NCI-H2227 (cell line): Measurements from ENCODE around the gene COL9A3.

Experiments
- DNase-seq: peaks from one replicate; lab custom pipeline; 2025; ENCODE audit not compliant: unreplicated experiment; lab: John Stamatoyannopoulos, UW

The COL9A3 gene

GRCh38 chr20:62796699-62797491 lies 20.0 kb upstream of the COL9A3 start:
- no peak for DNase-seq

DNA sequence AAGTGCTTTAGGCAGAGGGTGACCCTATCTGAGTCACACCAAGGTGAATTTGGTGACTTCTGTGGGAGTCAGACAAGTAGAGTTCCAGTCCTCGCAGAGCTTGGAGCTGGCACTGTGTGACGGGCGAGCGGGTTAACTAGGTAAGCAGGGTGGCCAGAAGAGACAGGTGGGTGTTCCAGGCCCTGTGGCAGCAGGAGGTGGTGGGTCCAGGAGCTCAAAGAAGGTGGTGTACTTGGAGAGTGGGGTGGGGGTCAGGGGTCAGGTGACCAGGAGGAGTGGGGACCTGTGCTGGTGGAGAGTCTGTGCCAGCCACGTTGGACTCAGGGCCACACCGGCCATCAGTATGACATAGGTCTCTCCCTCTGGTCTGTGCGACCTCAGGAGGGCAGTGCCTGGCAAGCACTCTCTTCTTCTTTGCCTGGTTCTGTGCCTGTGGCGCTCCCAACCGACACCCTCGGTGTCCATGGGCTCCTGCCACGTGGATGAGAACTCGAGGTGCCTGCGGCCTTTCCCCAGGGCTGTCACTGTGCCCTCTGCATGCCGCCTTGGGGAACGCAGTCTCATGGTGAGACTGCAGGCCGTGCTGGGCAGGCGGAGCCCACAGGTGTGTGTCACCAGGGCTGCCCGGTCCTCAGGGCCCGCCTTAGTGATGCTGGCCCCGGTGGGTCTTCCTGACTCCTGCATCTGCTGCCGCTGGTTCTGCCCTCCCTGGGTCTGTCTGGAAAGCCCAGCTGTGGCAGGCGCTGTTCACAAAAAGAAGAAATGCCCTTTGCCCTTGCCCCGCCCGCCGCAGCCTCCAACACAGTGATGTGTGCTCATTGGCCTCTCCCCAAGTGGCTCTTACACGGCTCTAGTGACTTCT lies 18.9 kb upstream of the COL9A3 start:
- DNase-seq, result no peak

GRCh38 chr20:62799036-62799435 lies 17.8 kb upstream of the COL9A3 start:
- no peak for DNase-seq

DNA sequence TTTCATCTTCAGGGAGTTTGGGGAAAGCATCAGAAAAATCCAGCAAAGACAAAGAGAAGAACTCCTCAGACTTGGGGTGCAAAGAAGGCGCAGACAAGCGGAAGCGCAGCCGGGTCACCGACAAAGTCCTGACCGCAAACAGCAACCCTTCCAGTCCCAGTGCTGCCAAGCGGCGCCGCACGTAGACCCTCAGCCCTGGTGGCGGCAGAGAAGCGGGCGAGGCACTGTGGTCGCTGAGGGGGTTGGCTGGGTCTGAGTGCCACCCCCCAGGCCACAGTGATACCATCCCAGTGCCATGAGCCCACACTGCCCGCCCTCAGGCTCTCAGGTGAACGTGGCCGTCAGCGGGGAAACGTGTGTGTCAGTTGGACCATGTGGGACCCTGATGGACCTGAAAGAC lies 17.4 kb upstream of the COL9A3 start:
- DNase-seq, result no peak

GRCh38 chr20:62799873-62800272 lies 17.0 kb upstream of the COL9A3 start:
- no peak for DNase-seq

DNA sequence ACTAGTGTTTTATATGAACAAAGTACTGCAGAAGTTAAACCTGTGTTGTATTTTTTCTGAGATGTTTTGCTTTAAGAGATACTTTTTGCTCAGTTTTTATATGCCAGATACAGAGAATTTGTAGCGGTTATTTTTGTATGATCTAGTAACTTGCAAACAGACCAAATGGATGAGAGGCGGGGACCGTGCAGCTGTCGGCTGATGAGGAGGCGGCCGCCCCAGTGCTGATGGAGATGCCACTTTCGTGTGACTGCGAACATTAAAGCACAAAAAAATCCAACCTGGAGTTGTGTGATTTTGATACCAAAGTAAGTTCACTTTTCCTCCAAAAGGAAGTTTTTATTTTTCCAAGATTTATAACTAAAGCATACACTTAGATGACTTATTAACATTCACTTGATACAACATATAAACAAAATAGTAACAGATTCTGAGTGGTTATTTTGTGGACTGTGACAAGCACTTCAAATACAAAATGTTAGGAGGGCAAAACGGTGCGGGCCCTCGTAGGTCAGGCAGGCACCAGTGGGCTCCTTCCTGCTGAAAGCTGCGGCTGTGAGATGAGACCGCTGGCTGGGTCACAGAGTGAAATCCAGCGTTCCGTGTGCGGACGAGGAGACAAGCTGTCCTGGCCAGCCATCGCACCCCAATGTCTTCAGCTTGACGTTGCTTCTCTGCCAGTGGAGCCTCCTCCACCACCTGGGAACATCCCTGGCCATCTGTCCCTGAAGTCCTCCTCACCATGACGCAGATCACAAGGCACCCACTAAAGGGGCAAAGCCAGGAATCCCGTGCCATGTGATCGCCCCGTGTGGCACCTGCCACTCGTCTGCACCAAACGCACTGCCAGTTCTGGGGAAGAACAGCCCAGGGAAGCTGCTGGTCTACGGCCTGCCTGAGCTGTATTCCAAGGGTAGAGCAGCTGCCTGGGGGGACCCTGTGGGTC lies 16.3 kb upstream of the COL9A3 start:
- no peak for DNase-seq

DNA sequence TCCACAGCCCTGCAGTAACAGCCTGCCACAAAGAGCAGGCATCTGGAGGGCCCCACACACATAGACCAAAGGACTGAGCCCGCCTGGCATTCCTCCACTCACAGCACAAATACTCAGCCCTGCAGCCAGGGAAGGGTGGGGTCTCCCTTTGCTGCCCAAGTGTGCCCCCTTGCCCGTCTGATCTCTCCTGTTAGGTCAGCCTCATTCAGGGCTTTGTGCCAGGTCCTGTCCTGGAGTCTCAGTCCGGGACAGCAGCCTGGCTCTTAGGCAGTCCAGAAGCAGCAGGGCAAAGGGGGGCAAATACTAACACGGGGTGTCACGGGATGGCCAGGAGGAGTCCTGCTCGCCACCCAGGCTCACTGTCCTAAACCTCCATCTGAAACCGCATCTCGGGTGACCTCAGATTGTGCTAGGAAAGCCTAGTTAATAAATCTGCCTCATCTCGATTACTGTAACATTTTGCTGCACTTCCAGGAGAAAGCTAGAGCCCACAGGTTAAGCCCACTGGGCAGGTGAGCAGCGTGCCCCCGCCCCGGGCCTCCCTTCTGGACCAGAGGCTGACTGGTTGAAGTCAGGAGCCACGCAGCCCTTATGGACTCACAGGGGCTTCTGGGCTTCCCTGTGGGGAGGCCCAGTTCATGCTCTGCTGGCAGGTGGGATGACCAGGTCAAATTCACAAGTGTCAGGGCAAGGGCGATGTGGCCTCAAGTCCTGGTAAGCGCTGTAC lies 15.4 kb upstream of the COL9A3 start:
- DNase-seq, result no peak

DNA sequence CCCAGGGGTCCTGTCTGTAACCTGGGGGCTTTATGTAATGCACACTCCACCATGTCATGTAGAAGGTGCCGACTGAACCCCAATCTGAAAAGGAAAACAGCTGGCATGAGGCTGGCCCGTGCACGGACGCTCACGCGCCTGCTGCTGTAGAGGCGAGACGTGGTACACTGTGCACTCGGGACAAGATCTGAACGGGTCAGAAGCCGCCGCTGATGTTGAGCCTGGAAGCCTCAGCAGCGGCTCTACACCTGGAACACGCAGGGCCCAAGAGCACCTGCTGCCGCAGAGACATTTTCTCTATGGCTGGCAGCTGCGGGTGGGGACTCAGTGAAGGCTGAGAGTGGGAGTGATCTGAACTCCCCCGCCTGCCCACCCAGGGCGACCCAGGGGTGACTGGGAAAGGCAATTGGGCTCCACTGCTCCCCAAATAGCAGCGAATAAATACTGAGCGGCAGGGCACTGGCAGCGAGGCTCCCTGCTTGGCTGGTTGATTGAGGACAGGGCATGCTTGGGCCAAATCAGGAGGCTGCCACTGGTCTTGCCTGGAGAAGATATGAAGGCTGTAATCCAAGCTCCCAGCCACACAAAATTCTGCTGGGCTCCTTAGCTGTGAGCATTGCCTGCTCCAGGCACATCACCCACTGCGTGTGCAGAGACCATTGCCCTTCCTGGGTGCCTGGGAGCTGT lies 14.7 kb upstream of the COL9A3 start:
- DNase-seq, result no peak

GRCh38 chr20:62804021-62804626 lies 12.7 kb upstream of the COL9A3 start:
- peak; percentile 68 for DNase-seq

DNA sequence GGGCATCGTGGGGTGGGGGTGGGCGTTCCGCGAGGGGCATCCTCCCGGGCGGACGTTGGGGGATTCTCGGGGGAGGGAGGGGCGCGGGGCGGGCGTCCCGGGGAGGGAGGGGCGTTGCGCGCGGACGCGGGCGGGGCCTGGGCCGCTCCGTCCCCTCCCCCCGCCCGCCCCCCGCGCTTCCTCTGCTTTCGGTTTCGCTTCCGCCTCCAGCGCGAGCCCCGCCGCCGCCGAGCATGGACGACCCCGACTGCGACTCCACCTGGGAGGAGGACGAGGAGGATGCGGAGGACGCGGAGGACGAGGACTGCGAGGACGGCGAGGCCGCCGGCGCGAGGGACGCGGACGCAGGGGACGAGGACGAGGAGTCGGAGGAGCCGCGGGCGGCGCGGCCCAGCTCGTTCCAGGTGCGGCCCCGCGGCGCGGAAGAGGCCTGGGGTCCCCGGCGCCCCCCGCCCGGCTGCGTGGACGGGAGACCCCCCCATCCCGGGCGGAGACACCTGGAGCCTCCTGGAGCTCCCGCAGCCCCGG lies 12.2 kb upstream of the COL9A3 start, which contains the start of gene OGFR:
Gene OGFR (plus strand): TSS at position 209 of the 528 bp plus-strand sequence. CDS start 25 bp downstream, at position 234.
- DNase-seq, result peak; percentile 77

GRCh38 chr20:62805155-62805710 lies 11.6 kb upstream of the COL9A3 start:
- DNase-seq, result no peak

DNA sequence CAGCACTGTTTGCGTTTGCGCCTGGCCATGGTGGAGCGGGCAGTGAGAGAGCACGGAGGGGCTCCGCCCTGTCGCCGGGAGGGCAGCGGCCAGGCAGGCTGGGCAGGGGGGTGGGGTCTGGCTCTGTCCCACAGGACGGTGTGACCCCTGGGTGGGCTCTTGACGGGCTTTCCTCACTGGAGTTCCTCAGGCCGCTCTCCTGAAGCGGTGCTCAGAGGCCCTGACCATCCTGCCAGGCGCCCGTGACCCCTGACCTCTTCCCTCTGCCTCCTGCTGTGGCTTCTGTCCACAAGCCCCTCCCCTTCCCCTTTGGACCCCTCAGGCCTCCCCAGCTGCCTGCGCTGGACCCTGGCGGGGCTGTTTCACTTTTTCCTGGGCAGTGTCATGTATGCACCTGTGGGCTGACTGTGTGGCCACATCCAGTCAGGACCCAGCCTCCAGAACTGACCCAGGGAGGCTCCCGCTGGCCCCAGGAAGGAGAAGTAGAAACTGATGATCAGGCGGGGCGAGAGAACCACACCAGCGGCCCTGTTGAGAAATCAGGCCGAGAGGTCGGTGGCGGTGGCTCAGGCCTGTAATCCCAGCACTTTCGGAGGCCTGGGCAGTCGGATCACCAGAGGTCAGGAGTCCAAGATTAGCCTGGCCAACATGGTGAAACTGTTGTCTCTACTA lies 11.0 kb upstream of the COL9A3 start:
- DNase-seq, result no peak

GRCh38 chr20:62806383-62807050 lies 10.3 kb upstream of the COL9A3 start:
- DNase-seq, result no peak

- DNase-seq, result no peak
Observed at GRCh38 chr20:62807444-62808210, 9.2 kb upstream of the COL9A3 start.

DNA sequence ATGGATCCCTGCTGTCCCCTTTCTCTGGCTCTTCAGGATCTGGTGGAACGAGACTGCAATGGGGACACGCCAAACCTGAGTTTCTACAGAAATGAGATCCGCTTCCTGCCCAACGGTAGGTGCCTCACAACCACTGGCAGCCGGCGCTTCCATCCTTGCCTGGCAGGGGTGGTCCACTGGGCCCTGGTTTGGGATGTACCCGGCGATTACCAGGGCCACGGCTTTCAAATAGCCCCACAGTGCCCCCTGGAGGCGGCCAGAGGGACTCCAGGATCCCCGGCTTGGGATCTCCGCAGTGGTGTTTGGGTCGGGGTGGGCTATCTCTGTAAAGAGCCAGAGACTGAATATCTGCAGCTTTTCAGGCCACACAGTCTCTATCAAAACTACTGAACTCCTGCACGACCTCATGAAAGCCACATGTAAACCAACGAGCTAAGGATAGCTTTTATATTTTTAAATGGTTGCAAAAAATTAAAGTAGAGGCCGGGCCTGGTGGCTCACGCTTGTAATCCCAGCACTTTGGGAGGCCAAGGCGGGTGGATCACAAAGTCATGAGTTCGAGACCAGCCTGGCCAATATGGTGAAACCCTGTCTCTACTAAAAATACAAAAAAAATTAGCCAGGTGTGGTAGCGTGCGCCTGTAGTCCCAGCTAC lies 8.5 kb upstream of the COL9A3 start:
- peak; percentile 82 for DNase-seq
